ENCODE data around the gene KCTD16.

GRCh38 chr5:144395704-144396103 lies 225.0 kb downstream of the KCTD16 start:
- no peak for TF ChIP-seq CTCF (IDR thresholded peaks at IDR 0.05; ENCODE audit: low read length)
- TF ChIP-seq EZH2 (optimal IDR thresholded peaks at IDR 0.05; ENCODE audit: low read depth, low read length), result no peak
- no peak for TF ChIP-seq EZH2phosphoT487 (IDR thresholded peaks at IDR 0.05; ENCODE audit: low read length)
